ENCODE measurements around the gene LCAT.

DNA sequence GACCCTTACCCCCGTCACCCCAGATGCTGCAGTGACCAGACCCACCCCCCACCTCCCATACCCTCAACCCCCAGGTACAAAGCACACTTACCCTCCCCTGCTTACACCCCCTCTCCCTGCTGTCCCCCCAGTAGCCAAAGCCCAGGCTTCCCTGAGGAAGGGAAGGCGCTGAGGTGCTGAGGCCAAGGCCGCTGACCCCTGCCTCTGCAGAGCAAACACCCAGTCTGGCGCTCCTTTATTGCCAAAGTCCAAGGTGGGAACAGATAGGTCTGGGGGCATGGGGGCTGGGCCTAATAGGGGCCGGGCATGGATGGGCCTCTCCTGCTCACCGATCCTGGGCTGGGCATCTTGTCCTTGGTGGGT, 683 bp downstream of the LCAT start:
- TF ChIP-seq, protein P1, sequence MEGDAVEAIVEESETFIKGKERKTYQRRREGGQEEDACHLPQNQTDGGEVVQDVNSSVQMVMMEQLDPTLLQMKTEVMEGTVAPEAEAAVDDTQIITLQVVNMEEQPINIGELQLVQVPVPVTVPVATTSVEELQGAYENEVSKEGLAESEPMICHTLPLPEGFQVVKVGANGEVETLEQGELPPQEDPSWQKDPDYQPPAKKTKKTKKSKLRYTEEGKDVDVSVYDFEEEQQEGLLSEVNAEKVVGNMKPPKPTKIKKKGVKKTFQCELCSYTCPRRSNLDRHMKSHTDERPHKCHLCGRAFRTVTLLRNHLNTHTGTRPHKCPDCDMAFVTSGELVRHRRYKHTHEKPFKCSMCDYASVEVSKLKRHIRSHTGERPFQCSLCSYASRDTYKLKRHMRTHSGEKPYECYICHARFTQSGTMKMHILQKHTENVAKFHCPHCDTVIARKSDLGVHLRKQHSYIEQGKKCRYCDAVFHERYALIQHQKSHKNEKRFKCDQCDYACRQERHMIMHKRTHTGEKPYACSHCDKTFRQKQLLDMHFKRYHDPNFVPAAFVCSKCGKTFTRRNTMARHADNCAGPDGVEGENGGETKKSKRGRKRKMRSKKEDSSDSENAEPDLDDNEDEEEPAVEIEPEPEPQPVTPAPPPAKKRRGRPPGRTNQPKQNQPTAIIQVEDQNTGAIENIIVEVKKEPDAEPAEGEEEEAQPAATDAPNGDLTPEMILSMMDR (IDR thresholded peaks at IDR 0.05), result no peak
- no peak for TF ChIP-seq POLR2A (IDR thresholded peaks at IDR 0.05)

Data from right lobe of liver (tissue), 4 donors.